Endothelial cell of umbilical vein (primary cell): Measurements from ENCODE around the gene DUSP28. TPM values are rescaled to one million over a fixed set of nuclear protein-coding genes. Genes with fewer than 3 reads are reported as not detected.

Source experiments
- BruUV-seq: library from RNA; stranded (reverse); fragments of 400-500 nt; replicated peaks from 2 replicates; lab custom pipeline; 2021; lab: Mats Ljungman, UMichigan
- CTCF ChIA-PET: fragments of 300-600, 350-600 bp; sonication (Branson Sonifier 250); formaldehyde crosslinking; loops from one replicate; lab custom pipeline; 2021; ENCODE audit warnings: antibody characterized with exemption, inconsistent platforms; lab: Charles Lee
- POLR2A ChIA-PET: fragments of 300-600, 350-600 bp; sonication (Branson Sonifier 250); formaldehyde crosslinking; loops from one replicate; lab custom pipeline; 2021; ENCODE audit warnings: antibody characterized with exemption, inconsistent platforms; lab: Charles Lee
- DNase-seq: peaks from one replicate; pipeline ENCODE4 v3.0.0-alpha.2; 2011; ENCODE audit warnings: low read depth, low spot score
- FAIRE-seq: peaks from 2 replicates; lab custom pipeline; 2011; peaks lifted over from hg19 to GRCh38; lab: Jason Lieb, UNC
- H2AFZ ChIP-seq: 2 replicates; pipeline ENCODE4 v1.6.0; 2012; ENCODE audit warnings: low read depth, low read length, control low read depth, inconsistent platforms
- H3K27ac ChIP-seq: 2 replicates; pipeline ENCODE4 v1.5.1; 2011; ENCODE audit warnings: low read depth, mild to moderate bottlenecking, control low read depth, low read length, moderate library complexity; ENCODE audit not compliant: insufficient read depth
- H3K27me3 ChIP-seq, 2 experiments: 2 replicates each; pipeline versions ENCODE4 v1.6.0 to v1.6.1; 2011; ENCODE audit warnings: low read length in 2 of 2, mixed read lengths in 1 of 2; ENCODE audit not compliant: control insufficient read depth in 2 of 2, insufficient read depth in 2 of 2
- H3K36me3 ChIP-seq, 2 experiments: 2 replicates in 1 of 2; 3 replicates in 1 of 2; pipeline ENCODE4 v1.5.1; 2011; ENCODE audit warnings: low read length in 2 of 2, mild to moderate bottlenecking in 1 of 2, moderate library complexity in 1 of 2; ENCODE audit not compliant: control insufficient read depth in 2 of 2, insufficient read depth in 2 of 2; ENCODE audit errors: extremely low read depth in 1 of 2
- H3K4me1 ChIP-seq: 3 replicates; pipeline ENCODE4 v1.5.1; 2011; ENCODE audit warnings: mild to moderate bottlenecking, low read length; ENCODE audit not compliant: control insufficient read depth, insufficient read depth; ENCODE audit errors: extremely low read depth
- H3K4me2 ChIP-seq: 2 replicates; pipeline ENCODE4 v1.6.1; 2011; ENCODE audit warnings: low read length, control low read depth, mixed read lengths; ENCODE audit not compliant: insufficient read depth
- H3K4me3 ChIP-seq, 3 experiments: fragments of 200-600 bp in 1 of 3; sonication (generic), shearing (Covaris generic) in 1 of 3; replicated peaks in 1 of 3; 2 replicates each; pipeline ENCODE4 v1.5.1; 2011 to 2016; ENCODE audit warnings: control low read depth in 3 of 3, low read length in 3 of 3, mild to moderate bottlenecking in 2 of 3, inconsistent platforms in 1 of 3, low read depth in 1 of 3, moderate library complexity in 1 of 3; ENCODE audit not compliant: insufficient read depth in 1 of 3
- H3K79me2 ChIP-seq: 2 replicates; pipeline ENCODE4 v1.6.0; 2012; ENCODE audit warnings: low read length, inconsistent platforms; ENCODE audit not compliant: control insufficient read depth, insufficient read depth
- H3K9ac ChIP-seq: replicated peaks from 2 replicates; pipeline ENCODE3; 2011; ENCODE audit warnings: low read length, control low read depth; ENCODE audit not compliant: insufficient read depth; ENCODE audit errors: extremely low read depth
- H3K9me1 ChIP-seq: replicated peaks from 3 replicates; pipeline ENCODE4 v1.6.0; 2011; ENCODE audit warnings: mild to moderate bottlenecking, low read length; ENCODE audit not compliant: control insufficient read depth, insufficient read depth; ENCODE audit errors: extremely low read depth
- H3K9me3 ChIP-seq: replicated peaks from 2 replicates; pipeline ENCODE4 v1.5.1; 2012; ENCODE audit warnings: low read length, inconsistent platforms; ENCODE audit not compliant: control insufficient read depth, insufficient read depth
- H4K20me1 ChIP-seq: replicated peaks from 2 replicates; pipeline ENCODE3; 2011; ENCODE audit warnings: mild to moderate bottlenecking, low read length; ENCODE audit not compliant: control insufficient read depth, insufficient read depth; ENCODE audit errors: extremely low read depth
- CTCF ChIP-seq, 2 donors: IDR thresholded peaks; 1 replicate in 1 of 2; 2 replicates in 1 of 2; pipeline ENCODE4 v1.5.1; 2011; ENCODE audit warnings: low read length in 2 of 2, mild to moderate bottlenecking in 2 of 2, moderate library complexity in 2 of 2, control low read depth in 1 of 2, inconsistent platforms in 1 of 2, low read depth in 1 of 2; ENCODE audit not compliant: insufficient read depth in 1 of 2; ENCODE audit errors: extremely low read depth in 1 of 2
- EZH2 ChIP-seq: IDR thresholded peaks from 2 replicates; pipeline ENCODE4 v1.6.1; 2012; ENCODE audit warnings: borderline replicate concordance, low read depth, mild to moderate bottlenecking, moderate library complexity, low read length, inconsistent platforms; ENCODE audit not compliant: severe bottlenecking
- FOS ChIP-seq: IDR thresholded peaks from 2 replicates; pipeline ENCODE4 v1.6.1; 2011; ENCODE audit warnings: mild to moderate bottlenecking, low read length, moderate library complexity, borderline replicate concordance; ENCODE audit not compliant: insufficient read depth
- GATA2 ChIP-seq: IDR thresholded peaks from 2 replicates; pipeline ENCODE4 v1.7.0; 2011; ENCODE audit warnings: low read depth, mild to moderate bottlenecking, moderate library complexity, mixed read lengths, low read length; ENCODE audit not compliant: insufficient read length, insufficient read depth
- JUN ChIP-seq: IDR thresholded peaks from 2 replicates; pipeline ENCODE4 v1.6.1; 2011; ENCODE audit warnings: borderline replicate concordance, low read depth; ENCODE audit not compliant: insufficient read length, insufficient read depth
- MAX ChIP-seq: IDR thresholded peaks from 2 replicates; pipeline ENCODE4 v1.6.1; 2011; ENCODE audit not compliant: insufficient read depth, insufficient read length
- MYC ChIP-seq: IDR thresholded peaks from one replicate; pipeline ENCODE4 v1.6.1; 2011; ENCODE audit warnings: mild to moderate bottlenecking, low read depth, low read length
- POLR2A ChIP-seq: IDR thresholded peaks from 2 replicates; pipeline ENCODE4 v1.6.1; 2012; ENCODE audit warnings: low read depth, mild to moderate bottlenecking, control low read depth, low read length
- POLR2AphosphoS5 ChIP-seq: IDR thresholded peaks from 2 replicates; pipeline ENCODE4 v1.6.1; 2012; ENCODE audit warnings: low read depth, mild to moderate bottlenecking, control low read depth, low read length, moderate library complexity; ENCODE audit not compliant: insufficient read depth
- dilution Hi-C: fragments of 300-500 bp; cut with MboI; formaldehyde crosslinking; loops from one replicate; pipeline ENCODE4 v1.15.0; 2019; ENCODE audit warnings: low sequenced_read_pairs; ENCODE audit not compliant: extremely low pct_ligation_motif_present
- intact Hi-C: fragments of 100-400 bp; cut with micrococcal nuclease; formaldehyde crosslinking; loops from one replicate; pipeline ENCODE4 v1.10.0; 2022
- polyA plus RNA-seq, 4 experiments: library from polyadenylated mRNA; depleted of rRNA in 3 of 4; stranded (reverse) in 3 of 4; unstranded in 1 of 4; fragments of >200 nt; gene quantifications; 2 replicates each; pipeline versions ENCODE4 v1.2.1 to v1.2.3, GENCODE V29; 2011 to 2012; ENCODE audit warnings: missing spikeins in 1 of 4
- total RNA-seq: library from RNA; stranded (reverse); gene quantifications from 2 replicates; pipeline ENCODE4 v1.2.3, GENCODE V29; 2021

DUSP28 gene
- total and polyA plus RNA-seq, 2 donors (not counting 3 experiments of a cell fraction or from before 2014, with no cell fraction given): 2.2 to 4.3 TPM

GRCh38 chr2:240575101-240575965, 15.2 kb downstream of the DUSP28 start:
- no TSS peak for BruUV-seq
- POLR2A ChIA-PET: no interaction called here
- no peak for TF ChIP-seq MYC
- Histone ChIP-seq H3K9me3 (no peaks in the 10 kb centered on the region), H3K4me2 (no peak overlapping the region), H3K9ac (no peak overlapping the region), H3K4me3 (no peak overlapping the region), H3K79me2 (peaks cover 6% of the 10 kb centered on the region), H3K4me1 (no peaks in the 10 kb centered on the region), H3K9me1 (no peaks in the 10 kb centered on the region), H3K27ac (no peak overlapping the region), H3K36me3 (peaks cover 0 to 30% of the 10 kb centered on the region in 2 experiments), H4K20me1 (no peaks in the 10 kb centered on the region), H3K27me3 (no peaks in the 10 kb centered on the region), H2AFZ (no peak overlapping the region)
- FAIRE-seq: no peak
- dilution Hi-C loops: no loop called here
- DNase-seq: no peak
- CTCF ChIA-PET: no interaction called here
- intact Hi-C loops: no loop called here

GRCh38 chr2:240576036-240576435, 15.9 kb downstream of the DUSP28 start:
- POLR2A ChIA-PET: no interaction called here
- TF ChIP-seq MAX (no peak), POLR2A (no peak), GATA2 (no peak), POLR2AphosphoS5 (no peak), MYC (no peak), JUN (no peak), FOS (no peak), CTCF (IDR thresholded peaks at IDR 0.05; ENCODE audit: extremely low read depth in 1 of 2, insufficient read depth in 1 of 2, low read depth in 1 of 2, low read length in 2 of 2) (no peak), EZH2 (no peak)
- FAIRE-seq: no peak
- Histone ChIP-seq H3K9me3 (no peaks in the 10 kb centered on the region), H3K4me3 (no peak overlapping the region), H2AFZ (no peak overlapping the region), H3K27ac (no peak overlapping the region), H3K27me3 (no peaks in the 10 kb centered on the region), H3K36me3 (peaks cover 0 to 30% of the 10 kb centered on the region in 2 experiments), H3K4me2 (no peak overlapping the region), H3K9me1 (no peaks in the 10 kb centered on the region), H3K9ac (no peak overlapping the region), H4K20me1 (no peaks in the 10 kb centered on the region), H3K4me1 (no peaks in the 10 kb centered on the region), H3K79me2 (peaks cover 4% of the 10 kb centered on the region)
- dilution Hi-C loops (no loop called here), intact Hi-C loops (no loop called here)
- BruUV-seq: no TSS peak
- no peak for DNase-seq
- CTCF ChIA-PET: no interaction called here
